Measurements from ENCODE around the gene KRTAP19-5.

Gene KRTAP19-5

DNA sequence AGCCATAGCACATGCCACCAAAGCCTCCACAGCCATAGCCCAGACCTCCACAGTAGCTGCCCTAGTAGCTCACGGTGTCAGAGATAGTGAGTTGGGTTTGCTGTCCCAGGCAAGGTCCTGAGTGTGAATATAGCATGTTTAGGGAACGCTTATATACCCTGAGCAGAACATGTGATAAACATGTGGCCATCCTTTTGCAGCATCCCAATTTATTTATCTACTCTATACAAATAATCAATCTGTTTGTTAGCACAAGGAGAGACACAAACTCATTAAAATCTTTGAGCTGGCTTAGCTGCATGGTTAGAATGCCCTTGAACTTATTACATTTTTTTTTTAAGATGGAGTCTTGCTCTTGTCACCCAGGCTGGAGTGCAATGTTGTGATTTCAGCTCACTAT is 14.6 kb downstream of the KRTAP19-5 start, which contains the start of gene KRTAP19-2:
Gene KRTAP19-2, minus strand, starts transcription at position 101 of the 400 bp plus-strand sequence. Its CDS starts 88 bp downstream, at position 13.
- no peak for TF ChIP-seq EZH2 (IDR thresholded peaks at IDR 0.05; ENCODE audit: borderline replicate concordance, low read length)
- TF ChIP-seq, protein P1, sequence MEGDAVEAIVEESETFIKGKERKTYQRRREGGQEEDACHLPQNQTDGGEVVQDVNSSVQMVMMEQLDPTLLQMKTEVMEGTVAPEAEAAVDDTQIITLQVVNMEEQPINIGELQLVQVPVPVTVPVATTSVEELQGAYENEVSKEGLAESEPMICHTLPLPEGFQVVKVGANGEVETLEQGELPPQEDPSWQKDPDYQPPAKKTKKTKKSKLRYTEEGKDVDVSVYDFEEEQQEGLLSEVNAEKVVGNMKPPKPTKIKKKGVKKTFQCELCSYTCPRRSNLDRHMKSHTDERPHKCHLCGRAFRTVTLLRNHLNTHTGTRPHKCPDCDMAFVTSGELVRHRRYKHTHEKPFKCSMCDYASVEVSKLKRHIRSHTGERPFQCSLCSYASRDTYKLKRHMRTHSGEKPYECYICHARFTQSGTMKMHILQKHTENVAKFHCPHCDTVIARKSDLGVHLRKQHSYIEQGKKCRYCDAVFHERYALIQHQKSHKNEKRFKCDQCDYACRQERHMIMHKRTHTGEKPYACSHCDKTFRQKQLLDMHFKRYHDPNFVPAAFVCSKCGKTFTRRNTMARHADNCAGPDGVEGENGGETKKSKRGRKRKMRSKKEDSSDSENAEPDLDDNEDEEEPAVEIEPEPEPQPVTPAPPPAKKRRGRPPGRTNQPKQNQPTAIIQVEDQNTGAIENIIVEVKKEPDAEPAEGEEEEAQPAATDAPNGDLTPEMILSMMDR (IDR thresholded peaks at IDR 0.05; ENCODE audit: low read length), result no peak
- H3K36me3 ChIP-seq (ENCODE audit: insufficient read depth, low read length), result no peaks in the 10 kb centered on the region
- H3K79me2 ChIP-seq (ENCODE audit: insufficient read depth, low read length), result no peaks in the 10 kb centered on the region
- no peaks in the 10 kb centered on the region for H3K9me3 ChIP-seq (ENCODE audit: low read length)
- H3K27ac ChIP-seq (ENCODE audit: low read depth, low read length, poor library complexity, severe bottlenecking), result no peak within 1 kb of the TSS
- no peak within 1 kb of the TSS for H3K4me3 ChIP-seq (ENCODE audit: low read depth, low read length, poor library complexity, severe bottlenecking)
- no peaks in the 10 kb centered on the region for H3K27me3 ChIP-seq (ENCODE audit: insufficient read depth, low read length)
- H2AFZ ChIP-seq (ENCODE audit: low read length), result no peak within 1 kb of the TSS
- H3K4me1 ChIP-seq (ENCODE audit: insufficient read depth, low read length, severe bottlenecking), result no peaks in the 10 kb centered on the region
- H3K4me2 ChIP-seq (ENCODE audit: low read length), result no peak within 1 kb of the TSS
- H3F3A ChIP-seq (ENCODE audit: insufficient read depth, low read length), result no peaks in the 10 kb centered on the region
- H3K9me2 ChIP-seq (ENCODE audit: low read depth, low read length), result no peaks in the 10 kb centered on the region
- no peak within 1 kb of the TSS for H3K9ac ChIP-seq (ENCODE audit: low read length)
- no peaks in the 10 kb centered on the region for H4K20me1 ChIP-seq (ENCODE audit: insufficient read depth, low read length)

DNA sequence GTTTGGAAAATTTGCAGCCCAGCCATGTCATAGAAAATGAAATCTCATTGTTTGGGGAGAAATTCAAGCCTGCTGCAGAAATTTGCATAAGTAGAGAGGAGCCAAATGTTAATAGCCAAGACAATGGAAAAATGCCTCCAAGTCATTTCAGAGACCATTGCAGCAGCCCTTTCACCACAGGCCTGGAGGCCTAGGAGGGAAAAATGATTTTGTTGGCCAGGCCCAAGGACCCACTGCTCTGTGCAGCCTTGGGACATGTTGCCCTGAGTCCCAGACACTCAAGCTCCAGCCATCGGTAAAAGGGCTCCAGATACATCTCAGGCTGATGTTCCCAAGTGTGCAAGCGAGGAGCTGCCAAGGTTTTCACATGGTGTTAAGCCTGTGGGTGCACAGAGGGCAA is 15.8 kb downstream of the KRTAP19-5 start:
- no peak for TF ChIP-seq EZH2 (IDR thresholded peaks at IDR 0.05; ENCODE audit: borderline replicate concordance, low read length)
- TF ChIP-seq, protein P1 (IDR thresholded peaks at IDR 0.05; ENCODE audit: low read length), result no peak
- no peaks in the 10 kb centered on the region for H3K9me2 ChIP-seq (ENCODE audit: low read depth, low read length)
- H3K4me3 ChIP-seq (ENCODE audit: low read depth, low read length, poor library complexity, severe bottlenecking), result no peak overlapping the region
- no peaks in the 10 kb centered on the region for H3K4me1 ChIP-seq (ENCODE audit: insufficient read depth, low read length, severe bottlenecking)
- H3K79me2 ChIP-seq (ENCODE audit: insufficient read depth, low read length), result no peaks in the 10 kb centered on the region
- H4K20me1 ChIP-seq (ENCODE audit: insufficient read depth, low read length), result no peaks in the 10 kb centered on the region
- H3K27me3 ChIP-seq (ENCODE audit: insufficient read depth, low read length), result no peaks in the 10 kb centered on the region
- no peak overlapping the region for H2AFZ ChIP-seq (ENCODE audit: low read length)
- no peaks in the 10 kb centered on the region for H3F3A ChIP-seq (ENCODE audit: insufficient read depth, low read length)
- H3K36me3 ChIP-seq (ENCODE audit: insufficient read depth, low read length), result no peaks in the 10 kb centered on the region
- H3K27ac ChIP-seq (ENCODE audit: low read depth, low read length, poor library complexity, severe bottlenecking), result no peak overlapping the region
- H3K9me3 ChIP-seq (ENCODE audit: low read length), result no peaks in the 10 kb centered on the region
- no peak overlapping the region for H3K9ac ChIP-seq (ENCODE audit: low read length)
- no peak overlapping the region for H3K4me2 ChIP-seq (ENCODE audit: low read length)

DNA sequence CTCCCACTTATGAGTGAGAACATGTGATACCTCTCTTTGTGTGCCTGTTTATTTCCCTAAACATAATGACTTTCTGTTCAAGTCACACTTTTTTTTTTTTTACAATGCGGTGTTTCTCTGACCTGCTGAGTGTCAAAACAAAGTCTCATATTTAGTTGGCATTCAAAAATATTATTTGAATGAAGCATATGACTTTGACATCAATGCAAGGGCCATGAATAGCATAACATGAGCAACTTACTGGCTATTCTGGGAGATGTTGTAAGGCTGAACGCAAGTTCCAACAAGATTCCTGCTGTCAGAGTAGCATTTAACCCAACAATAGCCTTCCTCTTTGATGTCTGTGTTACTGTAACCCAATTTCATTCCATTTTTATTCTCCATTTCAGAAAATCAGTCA is 19.8 kb downstream of the KRTAP19-5 start:
- Histone ChIP-seq H3K27ac (ENCODE audit: low read depth, low read length, poor library complexity, severe bottlenecking) (no peak overlapping the region), H3K4me1 (ENCODE audit: insufficient read depth, low read length, severe bottlenecking) (no peaks in the 10 kb centered on the region), H4K20me1 (ENCODE audit: insufficient read depth, low read length) (no peaks in the 10 kb centered on the region), H3K9me3 (ENCODE audit: low read length) (no peaks in the 10 kb centered on the region), H3F3A (ENCODE audit: insufficient read depth, low read length) (no peaks in the 10 kb centered on the region), H3K79me2 (ENCODE audit: insufficient read depth, low read length) (no peaks in the 10 kb centered on the region), H3K27me3 (ENCODE audit: insufficient read depth, low read length) (no peaks in the 10 kb centered on the region), H3K4me2 (ENCODE audit: low read length) (no peak overlapping the region), H2AFZ (ENCODE audit: low read length) (no peak overlapping the region), H3K9me2 (ENCODE audit: low read depth, low read length) (no peaks in the 10 kb centered on the region), H3K36me3 (ENCODE audit: insufficient read depth, low read length) (no peaks in the 10 kb centered on the region), H3K4me3 (ENCODE audit: low read depth, low read length, poor library complexity, severe bottlenecking) (no peak overlapping the region), H3K9ac (ENCODE audit: low read length) (no peak overlapping the region)
- TF ChIP-seq, protein P1 (IDR thresholded peaks at IDR 0.05; ENCODE audit: low read length), result no peak
- TF ChIP-seq EZH2 (IDR thresholded peaks at IDR 0.05; ENCODE audit: borderline replicate concordance, low read length), result no peak

All from OCI-LY1 (cell line).